Sciatic nerve (tissue), 2 donors: ENCODE data around the gene TTC23. TPM values are rescaled to one million over a fixed set of nuclear protein-coding genes. Genes with fewer than 3 reads are reported as not detected.
"Not testable (repeated sequence)": the region's sequence is repeated elsewhere in the genome, so short reads cannot be mapped to it uniquely, and the experiment has no call there.

Experiments
- ATAC-seq: fragments of 200-7000 bp; cut with Tn5 transposase; one replicate; pipeline ENCODE4 v1.9.1; 2020; ENCODE audit warnings: mild to moderate bottlenecking, moderate library complexity
- DNase-seq: peaks from one replicate; pipeline ENCODE4 v3.0.0-alpha.2; 2020; ENCODE audit warnings: low spot score
- intact Hi-C: fragments of 100-400 bp; cut with DNase I; formaldehyde crosslinking; loops from one replicate; pipeline ENCODE4 v1.14.2; 2022
- total RNA-seq: library from RNA; stranded (reverse); fragmentation: NEBNext Ultra II Directional; extraction: Animal tissue kit (Norgen Biotek cat#: 25700); gene quantifications from one replicate; pipeline ENCODE4 v1.2.1, GENCODE V29; 2021
- donor health status: DM: no; HTN: no; CAD: no.
- donor health status: DM: no; HTN: no; CAD: no.

Gene TTC23
- total RNA-seq, 1 donor from 2014 or later: 26.7 TPM

DNA sequence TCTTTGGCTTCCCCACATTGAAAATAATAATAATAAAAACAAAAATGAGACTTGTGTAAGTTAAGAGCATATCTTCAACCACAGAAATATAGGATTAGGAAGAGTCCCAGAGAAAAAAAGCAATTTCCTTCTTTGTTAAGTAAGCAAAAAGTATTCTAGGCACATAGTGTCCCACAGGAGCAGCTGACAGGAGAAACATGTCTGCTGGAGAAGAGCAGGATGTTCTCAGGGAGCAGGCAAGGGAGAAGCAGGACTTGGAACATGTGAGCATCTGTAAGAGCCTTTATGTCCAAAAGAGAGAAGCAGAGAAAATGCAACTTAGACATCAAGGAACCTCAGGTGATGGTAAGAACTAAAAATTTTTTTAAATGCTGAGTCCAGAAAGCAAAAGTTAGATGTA, 39.0 kb downstream of the TTC23 start:
- DNase-seq (no peak), ATAC-seq (no peak)
- intact Hi-C loops: loop anchor here (5.0 kb wide), 1 partner anchor 103 kb away; the partner anchor contains the start of gene SYNM

DNA sequence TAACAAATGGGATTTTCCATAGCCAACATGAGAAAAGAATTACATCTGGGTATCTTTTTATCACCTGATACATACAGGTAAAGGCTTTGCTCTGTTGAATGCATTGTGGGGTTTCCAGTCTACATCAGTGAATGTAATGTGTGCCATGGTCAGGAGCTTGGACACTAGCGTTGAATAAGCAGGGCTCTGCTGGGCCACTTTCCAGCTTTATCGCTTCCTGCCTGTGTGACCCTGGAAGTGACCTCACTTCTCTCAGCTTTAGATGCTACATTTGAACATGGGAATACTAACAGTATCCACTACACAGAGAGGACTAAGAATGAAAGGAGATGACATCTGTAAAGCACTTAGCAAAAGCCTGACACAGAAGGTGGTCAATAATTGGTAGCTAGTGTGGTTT, 40.1 kb downstream of the TTC23 start:
- no peak for ATAC-seq
- intact Hi-C loops: no loop called here
- no peak for DNase-seq

DNA sequence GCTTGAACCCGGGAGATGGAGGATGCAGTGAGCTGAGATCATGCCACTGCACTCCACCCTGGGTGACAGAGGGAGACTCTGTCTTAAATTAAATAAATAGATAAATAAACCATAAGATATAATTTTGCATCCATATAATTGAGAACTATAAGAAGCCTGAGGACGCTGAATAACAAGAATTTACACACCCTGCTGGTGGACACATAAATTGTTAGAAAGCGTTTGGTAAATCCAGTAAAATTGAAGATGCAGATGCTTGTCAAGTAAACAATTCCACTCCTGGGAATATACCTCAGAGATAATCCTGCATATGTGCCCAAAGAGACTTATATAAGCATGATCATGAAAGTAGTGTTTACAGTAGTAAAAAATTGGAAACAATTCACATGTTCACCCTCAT, 41.7 kb downstream of the TTC23 start:
- intact Hi-C loops: no loop called here
- DNase-seq (no peak), ATAC-seq (no peak)

GRCh38 chr15:99202176-99202552, 47.2 kb downstream of the TTC23 start:
- intact Hi-C loops: no loop called here
- ATAC-seq (peak; percentile 72), DNase-seq (no peak)

DNA sequence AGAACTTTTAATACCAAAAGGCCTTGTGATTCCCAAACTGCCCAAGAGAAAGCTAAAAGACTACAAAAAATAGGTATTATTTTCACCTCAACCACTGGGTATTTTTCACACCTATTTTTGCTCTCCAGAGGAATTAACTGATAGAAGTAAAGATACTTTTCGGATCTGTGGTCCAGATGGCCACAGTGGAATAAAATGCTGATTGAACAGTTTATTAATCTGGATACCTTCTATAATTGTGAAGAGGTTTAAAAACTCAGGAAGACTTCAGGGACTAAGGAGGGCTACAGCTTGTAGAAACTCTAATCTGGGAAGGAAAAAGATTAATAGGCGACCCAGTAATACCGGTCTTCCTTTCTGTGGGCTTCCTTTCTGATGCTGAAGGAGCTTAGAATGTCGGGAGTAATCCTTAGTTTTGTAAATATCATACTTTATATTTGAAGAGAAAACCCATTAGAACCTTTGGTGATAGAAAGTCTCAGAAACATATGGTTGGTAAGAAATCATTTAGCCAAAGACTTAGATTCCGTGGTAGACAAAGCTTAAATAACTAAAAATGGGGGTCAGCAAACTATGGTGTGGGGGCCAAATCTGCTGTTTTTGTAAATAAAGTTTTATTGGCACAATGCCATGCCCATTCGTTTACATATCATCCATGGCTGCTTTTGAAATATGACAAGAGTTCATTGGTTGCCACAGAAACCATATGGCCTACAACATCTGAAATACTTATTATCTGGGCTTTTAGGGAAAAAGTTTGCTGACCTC, 47.8 kb downstream of the TTC23 start:
- no peak for ATAC-seq
- intact Hi-C loops: no loop called here
- DNase-seq: no peak

- DNase-seq: no peak
- intact Hi-C loops: no loop called here
- ATAC-seq: no peak
Measured at GRCh38 chr15:99197856-99198255, 51.5 kb downstream of the TTC23 start.

DNA sequence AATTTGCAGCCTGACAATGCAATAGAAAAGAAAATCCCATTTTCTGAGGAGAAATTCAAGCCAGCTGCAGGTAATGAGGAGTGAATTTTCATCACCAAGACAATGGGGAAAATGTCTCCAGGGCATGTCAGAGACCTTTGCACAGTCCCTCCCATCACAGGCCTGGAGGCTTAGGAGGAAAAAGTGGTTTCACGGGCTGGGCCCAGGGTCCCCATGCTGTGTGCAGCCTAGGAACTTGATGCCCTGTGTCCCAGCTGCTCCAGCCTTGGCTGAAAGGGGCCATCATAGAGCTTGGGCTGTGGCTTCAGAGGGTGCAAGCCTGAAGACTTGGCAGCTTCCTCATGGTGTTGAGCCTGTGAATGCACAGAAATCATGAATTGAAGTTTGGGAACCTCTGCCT, 57.2 kb downstream of the TTC23 start:
- intact Hi-C loops, DNase-seq, ATAC-seq: not testable (repeated sequence)

DNA sequence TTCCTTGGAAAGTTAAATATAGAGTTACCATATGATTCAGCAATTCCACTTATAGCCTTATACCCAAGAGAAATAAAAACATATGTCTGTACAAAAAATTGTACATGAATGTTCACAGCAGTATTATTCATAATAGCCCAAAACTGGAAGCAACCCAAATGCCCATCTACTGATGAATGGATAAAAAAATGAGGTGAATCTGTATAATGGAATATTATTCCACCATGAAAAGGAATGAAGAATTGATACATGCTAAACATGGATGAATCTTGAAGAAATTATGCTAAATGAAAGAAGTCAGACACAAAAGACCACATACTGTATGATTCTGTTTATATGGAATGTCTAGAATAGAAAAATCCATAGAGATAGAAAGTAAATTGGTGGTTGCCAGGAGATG, 61.4 kb downstream of the TTC23 start:
- intact Hi-C loops: no loop called here
- no peak for ATAC-seq

GRCh38 chr15:99185414-99186130, 63.8 kb downstream of the TTC23 start:
- ATAC-seq (no peak), DNase-seq (no peak)
- intact Hi-C loops: no loop called here

More for the DNA sequence above, 61.4 kb downstream of the TTC23 start:
- no peak for DNase-seq

GRCh38 chr15:99182791-99183190, 66.6 kb downstream of the TTC23 start:
- ATAC-seq (no peak), DNase-seq (no peak)
- intact Hi-C loops: no loop called here

DNA sequence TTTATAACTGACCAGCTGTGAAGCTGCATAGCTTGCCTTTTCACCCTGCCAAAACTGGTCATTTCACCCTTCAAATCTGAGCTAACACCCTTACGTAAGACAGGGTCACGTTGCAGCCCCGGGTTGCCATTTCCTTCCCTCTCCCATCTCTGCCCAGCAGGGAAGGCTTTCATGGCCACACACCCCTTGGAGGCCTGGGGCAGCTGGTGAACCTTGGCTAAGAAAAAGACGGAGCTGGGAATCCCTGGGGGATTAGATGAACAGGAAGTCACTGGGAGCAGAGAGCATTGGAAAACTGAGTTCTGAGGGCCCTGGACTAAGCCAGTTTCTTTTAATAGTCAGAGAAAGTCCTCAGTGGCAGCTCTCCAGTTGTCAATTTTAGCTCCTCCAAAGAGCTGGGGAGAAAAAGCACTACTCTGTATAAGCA, 67.8 kb downstream of the TTC23 start:
- ATAC-seq (peak; percentile 91), DNase-seq (peak; percentile 70)
- intact Hi-C loops: no loop called here

- DNase-seq (no peak), ATAC-seq (no peak)
- intact Hi-C loops: no loop called here
Measured at GRCh38 chr15:99180964-99181306, 68.4 kb downstream of the TTC23 start.

GRCh38 chr15:99180086-99180963, 69.1 kb downstream of the TTC23 start:
- no peak for DNase-seq
- ATAC-seq: no peak
- intact Hi-C loops: no loop called here

- no peak for ATAC-seq
- intact Hi-C loops: no loop called here
Measured at GRCh38 chr15:99177679-99178078, 71.7 kb downstream of the TTC23 start.

GRCh38 chr15:99176757-99177156, 72.6 kb downstream of the TTC23 start:
- intact Hi-C loops: no loop called here
- DNase-seq: no peak
- no peak for ATAC-seq

More at GRCh38 chr15:99177679-99178078, 71.7 kb downstream of the TTC23 start:
- DNase-seq: no peak

DNA sequence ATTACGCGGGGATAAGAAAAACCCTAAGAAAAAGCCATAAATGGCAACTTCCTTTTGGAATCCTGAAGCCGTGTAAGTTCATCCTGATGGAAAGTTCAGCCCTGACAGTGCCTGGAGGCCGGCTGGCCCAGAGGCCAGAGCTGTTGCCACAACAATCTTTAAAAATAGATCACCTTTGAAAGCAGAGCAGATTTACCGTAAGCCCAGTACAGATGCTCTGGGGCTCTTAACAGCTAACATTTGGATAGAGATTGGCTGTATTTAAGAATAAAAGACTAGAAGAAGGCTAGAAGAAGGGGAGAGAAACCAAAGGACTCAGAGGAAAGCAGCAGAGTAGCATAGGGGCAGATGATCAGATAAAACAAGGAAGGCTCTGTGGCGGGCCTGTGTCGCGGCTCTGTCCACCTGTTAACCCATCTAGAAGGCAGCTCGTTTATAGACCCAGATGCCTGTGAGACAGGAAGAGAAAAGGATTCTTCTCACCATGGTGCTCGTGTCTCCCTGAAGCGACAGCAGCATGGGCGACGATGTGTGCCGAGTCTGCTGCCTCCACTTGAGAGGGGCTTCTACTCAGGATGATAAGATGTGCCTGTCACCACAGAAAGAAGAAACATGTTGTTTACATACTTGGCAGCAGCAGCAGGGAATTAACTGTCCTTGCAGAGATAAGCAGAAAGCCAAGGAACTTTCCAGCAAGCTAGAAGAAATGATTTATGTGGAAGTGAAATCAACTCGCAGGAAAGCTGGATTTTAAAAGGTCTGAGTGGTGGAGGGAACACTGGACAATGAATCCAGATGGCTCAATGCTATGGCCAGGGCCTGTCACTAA, 74.6 kb downstream of the TTC23 start:
- ATAC-seq: no peak
- intact Hi-C loops: no loop called here
- no peak for DNase-seq

DNA sequence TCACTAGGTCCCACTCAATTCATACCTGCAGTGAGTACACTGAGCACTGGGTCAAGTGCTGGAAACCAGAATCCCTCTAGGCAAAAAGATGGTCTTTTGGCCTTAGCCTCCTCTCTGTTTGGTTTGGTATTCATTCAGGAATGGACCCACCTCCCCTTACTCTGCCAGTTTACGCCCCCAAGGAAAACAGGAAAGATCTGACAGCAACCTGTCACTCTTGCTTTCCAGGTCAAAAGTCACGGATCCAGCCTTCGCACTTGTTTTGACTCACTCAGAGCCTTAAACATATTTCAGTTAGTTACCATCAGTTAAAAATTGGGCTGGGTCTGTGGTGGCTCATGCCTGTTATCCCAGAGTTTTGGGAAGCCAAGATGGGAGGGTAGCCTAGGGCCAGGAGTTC, 76.4 kb downstream of the TTC23 start:
- DNase-seq (no peak), ATAC-seq (no peak)
- intact Hi-C loops: no loop called here

- ATAC-seq (no peak), DNase-seq (no peak)
- intact Hi-C loops: no loop called here
Measured at GRCh38 chr15:99172171-99172570, 77.2 kb downstream of the TTC23 start.
